ENCODE measurements around the gene IWS1.

GRCh38 chr2:127526132-127527000, at the start of gene IWS1:
- TF ChIP-seq POLR2A (IDR thresholded peaks at IDR 0.05) = no peak
- TF ChIP-seq, protein P1, sequence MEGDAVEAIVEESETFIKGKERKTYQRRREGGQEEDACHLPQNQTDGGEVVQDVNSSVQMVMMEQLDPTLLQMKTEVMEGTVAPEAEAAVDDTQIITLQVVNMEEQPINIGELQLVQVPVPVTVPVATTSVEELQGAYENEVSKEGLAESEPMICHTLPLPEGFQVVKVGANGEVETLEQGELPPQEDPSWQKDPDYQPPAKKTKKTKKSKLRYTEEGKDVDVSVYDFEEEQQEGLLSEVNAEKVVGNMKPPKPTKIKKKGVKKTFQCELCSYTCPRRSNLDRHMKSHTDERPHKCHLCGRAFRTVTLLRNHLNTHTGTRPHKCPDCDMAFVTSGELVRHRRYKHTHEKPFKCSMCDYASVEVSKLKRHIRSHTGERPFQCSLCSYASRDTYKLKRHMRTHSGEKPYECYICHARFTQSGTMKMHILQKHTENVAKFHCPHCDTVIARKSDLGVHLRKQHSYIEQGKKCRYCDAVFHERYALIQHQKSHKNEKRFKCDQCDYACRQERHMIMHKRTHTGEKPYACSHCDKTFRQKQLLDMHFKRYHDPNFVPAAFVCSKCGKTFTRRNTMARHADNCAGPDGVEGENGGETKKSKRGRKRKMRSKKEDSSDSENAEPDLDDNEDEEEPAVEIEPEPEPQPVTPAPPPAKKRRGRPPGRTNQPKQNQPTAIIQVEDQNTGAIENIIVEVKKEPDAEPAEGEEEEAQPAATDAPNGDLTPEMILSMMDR (IDR thresholded peaks at IDR 0.05) = no peak
